GM10248 (cell line): ENCODE measurements around the gene FOXL2.

ENCODE experiments used
- CTCF ChIA-PET: fragments of 300-600 bp; sonication (Branson Sonifier 250); formaldehyde crosslinking; extraction: SDS; loops from one replicate; lab custom pipeline; 2021; ENCODE audit warnings: antibody characterized with exemption; lab: Yijun Ruan, JAX
- POLR2A ChIA-PET: fragments of 350-650 bp; sonication (Branson Sonifier 250); formaldehyde crosslinking; extraction: SDS; loops from one replicate; lab custom pipeline; 2020; ENCODE audit warnings: antibody characterized with exemption; lab: Yijun Ruan, JAX
- DNase-seq: peaks from one replicate; pipeline ENCODE4 v3.0.0; 2012; ENCODE audit errors: extremely low spot score
- TF ChIP-seq, protein P1 (sequence below): IDR thresholded peaks from 2 replicates; pipeline ENCODE4 v1.5.1; 2012; ENCODE audit warnings: mild to moderate bottlenecking, low read depth; ENCODE audit errors: extremely low read depth, missing control alignments, control extremely low read depth

FOXL2 gene

DNA sequence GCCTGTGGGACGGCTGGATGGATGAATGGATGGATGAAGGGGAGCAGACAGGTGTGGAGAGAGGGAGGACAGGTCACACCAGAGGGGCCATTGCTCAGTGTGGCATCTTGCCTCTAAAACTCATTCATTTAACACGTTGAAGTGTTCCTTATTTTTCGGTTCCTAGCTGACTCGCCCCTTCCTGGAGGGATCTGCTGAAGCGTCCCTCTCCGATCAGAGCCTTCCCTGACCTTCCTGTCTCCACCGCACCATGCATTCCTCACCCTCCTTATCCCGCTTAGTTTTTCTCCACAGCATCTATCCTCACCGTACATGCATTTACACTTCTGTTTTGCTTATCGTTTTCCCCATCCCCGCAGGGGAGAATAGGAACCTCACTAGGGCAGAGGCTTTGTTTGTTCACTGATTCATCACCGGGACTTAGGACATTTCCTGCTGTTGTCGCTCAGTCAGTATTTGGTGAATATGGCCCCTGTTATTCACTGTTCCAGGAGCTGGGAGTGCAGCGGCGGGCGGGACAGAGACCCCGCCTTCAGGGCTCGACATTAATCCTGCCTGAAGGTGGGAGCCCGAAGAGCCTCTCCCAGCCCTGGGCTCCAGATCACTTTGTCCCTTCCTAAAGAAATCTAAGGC, 32.0 kb downstream of the FOXL2 start:
- TF ChIP-seq, protein P1, sequence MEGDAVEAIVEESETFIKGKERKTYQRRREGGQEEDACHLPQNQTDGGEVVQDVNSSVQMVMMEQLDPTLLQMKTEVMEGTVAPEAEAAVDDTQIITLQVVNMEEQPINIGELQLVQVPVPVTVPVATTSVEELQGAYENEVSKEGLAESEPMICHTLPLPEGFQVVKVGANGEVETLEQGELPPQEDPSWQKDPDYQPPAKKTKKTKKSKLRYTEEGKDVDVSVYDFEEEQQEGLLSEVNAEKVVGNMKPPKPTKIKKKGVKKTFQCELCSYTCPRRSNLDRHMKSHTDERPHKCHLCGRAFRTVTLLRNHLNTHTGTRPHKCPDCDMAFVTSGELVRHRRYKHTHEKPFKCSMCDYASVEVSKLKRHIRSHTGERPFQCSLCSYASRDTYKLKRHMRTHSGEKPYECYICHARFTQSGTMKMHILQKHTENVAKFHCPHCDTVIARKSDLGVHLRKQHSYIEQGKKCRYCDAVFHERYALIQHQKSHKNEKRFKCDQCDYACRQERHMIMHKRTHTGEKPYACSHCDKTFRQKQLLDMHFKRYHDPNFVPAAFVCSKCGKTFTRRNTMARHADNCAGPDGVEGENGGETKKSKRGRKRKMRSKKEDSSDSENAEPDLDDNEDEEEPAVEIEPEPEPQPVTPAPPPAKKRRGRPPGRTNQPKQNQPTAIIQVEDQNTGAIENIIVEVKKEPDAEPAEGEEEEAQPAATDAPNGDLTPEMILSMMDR = no peak
- ChIA-PET CTCF (interaction anchor here (0.6 to 19.3 kb wide), 105 partner anchors 8 to 1901 kb away, joined by 3 to 503 read pairs (median 5); partner anchors contain the start of genes CEP70, DBR1 and FAIM), POLR2A (interaction anchor here (0.6 to 0.7 kb wide), 3 partner anchors 166 to 320 kb away, joined by 3 to 6 read pairs (median 4); no protein-coding TSS in a partner anchor)
- no peak for DNase-seq

DNA sequence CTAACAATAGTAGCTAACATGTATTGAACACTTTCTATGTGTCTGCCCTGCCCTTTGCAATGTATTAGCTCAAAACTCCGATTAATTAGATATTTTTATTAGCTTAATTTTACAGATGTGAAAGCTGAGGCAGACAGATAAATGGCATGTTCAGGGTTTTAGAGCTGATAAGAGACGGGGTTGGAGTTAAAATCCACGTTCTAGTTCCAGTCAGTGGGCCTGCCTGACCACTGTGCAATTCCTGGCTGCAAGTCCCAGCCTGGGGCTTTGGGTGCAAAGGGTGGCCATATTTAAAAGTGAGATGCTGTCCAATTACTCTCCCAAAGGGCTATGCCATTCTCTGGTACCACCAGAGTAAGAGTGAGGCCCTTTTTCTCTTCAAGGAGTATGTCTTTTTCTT, 33.2 kb downstream of the FOXL2 start:
- TF ChIP-seq, protein P1 = no peak
- CTCF ChIA-PET = interaction anchor here (1.1 to 19.3 kb wide), 11 partner anchors 9 to 495 kb away, joined by 3 to 503 read pairs (median 16); partner anchors contain the start of gene CEP70
- POLR2A ChIA-PET = no interaction called here
- no peak for DNase-seq

DNA sequence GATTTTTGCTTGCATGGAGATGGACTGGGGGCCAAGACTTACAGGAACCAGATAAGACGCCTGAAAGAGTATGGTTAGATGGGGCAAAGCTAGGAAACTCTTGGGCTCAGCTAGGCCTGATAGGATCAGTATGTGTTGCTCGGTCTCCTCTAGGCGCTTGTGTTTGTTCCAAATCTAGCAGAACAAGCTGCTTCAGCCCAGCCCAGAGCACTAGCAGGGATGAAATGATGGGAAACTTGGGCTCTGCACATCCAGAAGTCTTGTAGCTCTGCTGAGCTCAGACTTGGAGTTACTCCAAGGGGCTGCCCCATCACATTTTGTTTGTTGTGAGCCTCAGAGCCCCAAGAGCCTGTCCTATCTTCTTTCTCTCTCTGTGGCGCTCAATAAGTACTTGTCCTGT, 34.7 kb downstream of the FOXL2 start:
- POLR2A ChIA-PET = no interaction called here
- TF ChIP-seq, protein P1 = no peak
- DNase-seq = no peak
- CTCF ChIA-PET = interaction anchor here (0.7 to 19.3 kb wide), 13 partner anchors 8 to 433 kb away, joined by 3 to 503 read pairs (median 4); partner anchors contain the start of gene CEP70

DNA sequence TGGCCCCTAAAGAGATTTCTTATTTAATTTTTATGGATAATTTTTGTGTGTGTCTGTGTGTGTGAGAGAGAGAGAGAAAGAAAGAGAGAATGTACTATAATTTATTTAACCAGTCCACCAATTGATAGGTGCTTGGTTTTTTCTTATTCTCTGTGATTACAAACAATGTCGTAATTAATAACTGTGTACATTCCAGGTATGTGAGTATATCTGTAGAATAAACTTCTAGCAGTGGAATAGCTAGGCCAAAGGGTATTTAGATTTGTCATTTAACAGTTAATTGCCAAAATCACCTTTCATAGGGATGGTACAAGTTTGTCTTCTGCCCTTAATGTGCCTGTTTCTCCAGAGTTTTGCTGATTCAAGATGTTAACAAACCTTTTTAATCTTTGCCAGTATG, 35.3 kb downstream of the FOXL2 start:
- CTCF ChIA-PET = interaction anchor here (0.7 to 19.3 kb wide), 10 partner anchors 11 to 432 kb away, joined by 3 to 503 read pairs (median 14); partner anchors contain the start of gene CEP70
- DNase-seq = no peak
- POLR2A ChIA-PET = no interaction called here
- TF ChIP-seq, protein P1 = no peak

DNA sequence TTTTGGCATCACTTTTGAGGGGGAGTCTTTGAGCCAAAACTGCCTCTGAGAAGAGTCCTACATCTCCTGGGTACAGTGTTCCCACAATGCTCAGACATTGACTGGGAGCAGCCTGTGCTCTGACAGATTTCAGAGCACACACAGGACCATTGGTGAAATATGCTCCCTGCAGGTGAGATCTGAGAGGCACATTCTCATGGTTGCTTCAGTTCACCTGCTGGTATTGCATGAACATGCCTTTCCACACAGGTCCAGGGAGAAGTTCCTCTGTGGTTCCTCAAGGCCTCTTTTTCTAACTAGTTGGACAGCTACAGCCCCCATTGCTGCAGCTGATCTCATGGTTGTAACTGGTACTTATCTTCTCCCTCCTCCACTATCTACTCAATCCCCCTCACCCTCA, 37.0 kb downstream of the FOXL2 start:
- no peak for DNase-seq
- CTCF ChIA-PET = interaction anchor here (1.2 to 19.3 kb wide), 5 partner anchors 9 to 316 kb away, joined by 3 to 503 read pairs (median 8); partner anchors contain the start of gene CEP70
- POLR2A ChIA-PET = interaction anchor here (0.6 kb wide), 1 partner anchor 10 kb away, joined by 3 read pairs; no protein-coding TSS in a partner anchor
- TF ChIP-seq, protein P1 = no peak

DNA sequence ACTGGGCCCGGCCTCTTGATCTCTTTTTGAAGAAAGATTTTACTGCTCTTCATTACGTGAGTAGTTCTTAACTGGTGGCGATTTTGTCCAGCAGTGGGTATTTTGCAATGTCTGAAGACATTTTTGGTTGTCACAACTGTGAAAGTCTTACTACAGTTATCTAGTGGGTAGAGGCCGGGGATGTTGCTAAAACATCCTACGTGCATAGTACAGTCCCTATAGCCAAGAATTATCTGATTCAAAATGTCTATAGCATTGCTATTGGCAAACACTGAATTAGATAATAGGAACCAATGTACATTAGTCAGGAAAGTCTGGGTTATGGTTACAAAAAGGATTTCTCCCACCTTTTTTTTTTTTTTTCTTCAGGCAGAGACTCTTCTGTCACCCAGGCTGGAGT, 38.1 kb downstream of the FOXL2 start:
- ChIA-PET POLR2A (no interaction called here), CTCF (interaction anchor here (0.6 to 19.3 kb wide), 4 partner anchors 27 to 315 kb away, joined by 3 to 503 read pairs (median 218); partner anchors contain the start of gene CEP70)
- TF ChIP-seq, protein P1 = no peak

More for the DNA sequence above, 38.1 kb downstream of the FOXL2 start:
- DNase-seq = no peak
